Neuronal stem cell (in vitro differentiated cells): Measurements from ENCODE around the gene KCNC1.

Experiments
- DNase-seq: peaks from one replicate; pipeline ENCODE4 v3.0.0-alpha.2; 2013; ENCODE audit warnings: low spot score
- H2AFZ ChIP-seq: one replicate; pipeline ENCODE4 v1.6.1; 2013; ENCODE audit warnings: mild to moderate bottlenecking, low read length, inconsistent platforms
- H2AK5ac ChIP-seq: 2 replicates; pipeline ENCODE4 v1.6.1; 2013; ENCODE audit warnings: low read depth, mild to moderate bottlenecking, inconsistent platforms, low read length, moderate library complexity, mixed read lengths
- H2BK120ac ChIP-seq: 2 replicates; pipeline ENCODE4 v1.6.1; 2013; ENCODE audit warnings: low read depth, mild to moderate bottlenecking, inconsistent platforms, low read length, moderate library complexity, mixed read lengths
- H2BK12ac ChIP-seq: one replicate; pipeline ENCODE4 v1.6.1; 2013; ENCODE audit warnings: low read length, inconsistent platforms
- H2BK15ac ChIP-seq: 2 replicates; pipeline ENCODE4 v1.6.1; 2013; ENCODE audit warnings: mild to moderate bottlenecking, low read length, inconsistent platforms, mixed read lengths
- H2BK5ac ChIP-seq: one replicate; pipeline ENCODE4 v1.6.1; 2013; ENCODE audit warnings: inconsistent platforms, mild to moderate bottlenecking, low read length, moderate library complexity
- H3K14ac ChIP-seq: one replicate; pipeline ENCODE4 v1.6.1; 2013; ENCODE audit warnings: low read length, inconsistent platforms
- H3K18ac ChIP-seq: 2 replicates; pipeline ENCODE4 v1.6.1; 2013; ENCODE audit warnings: low read length, inconsistent platforms
- H3K23ac ChIP-seq: 2 replicates; pipeline ENCODE4 v1.6.1; 2013; ENCODE audit warnings: low read depth, mild to moderate bottlenecking, mixed read lengths, low read length, inconsistent platforms; ENCODE audit not compliant: poor library complexity
- H3K27ac ChIP-seq: replicated peaks from 3 replicates; pipeline ENCODE4 v1.5.1; 2013; ENCODE audit warnings: low read length, inconsistent platforms
- H3K27me3 ChIP-seq, 3 experiments: 2 replicates each; pipeline ENCODE4 v1.6.1; 2013; ENCODE audit warnings: low read length in 3 of 3, mild to moderate bottlenecking in 2 of 3, inconsistent platforms in 1 of 3, low read depth in 1 of 3, mixed read lengths in 1 of 3, moderate library complexity in 1 of 3; ENCODE audit not compliant: control insufficient read depth in 3 of 3, insufficient read depth in 3 of 3
- H3K36me3 ChIP-seq, 2 donors: replicated peaks in 1 of 2; 2 replicates each; pipeline ENCODE4 v1.6.1; 2013; ENCODE audit warnings: low read length in 2 of 2; ENCODE audit not compliant: control insufficient read depth in 2 of 2, insufficient read depth in 2 of 2
- H3K4ac ChIP-seq: 2 replicates; pipeline ENCODE4 v1.6.1; 2013; ENCODE audit warnings: inconsistent platforms, mild to moderate bottlenecking, low read length, moderate library complexity
- H3K4me1 ChIP-seq, 2 donors: 1 replicate in 1 of 2; 2 replicates in 1 of 2; pipeline ENCODE4 v1.6.1; 2013; ENCODE audit warnings: low read length in 2 of 2, low read depth in 1 of 2; ENCODE audit not compliant: control insufficient read depth in 2 of 2, insufficient read depth in 1 of 2
- H3K4me2 ChIP-seq: one replicate; pipeline ENCODE4 v1.6.1; 2013; ENCODE audit warnings: mild to moderate bottlenecking, low read length, inconsistent platforms; ENCODE audit not compliant: insufficient read depth, poor library complexity, severe bottlenecking
- H3K4me3 ChIP-seq, 2 donors: 2 replicates each; pipeline ENCODE4 v1.5.1; 2013; ENCODE audit warnings: low read length in 2 of 2, mild to moderate bottlenecking in 2 of 2, inconsistent platforms in 1 of 2, moderate library complexity in 1 of 2
- H3K79me1 ChIP-seq: one replicate; pipeline ENCODE4 v1.6.1; 2013; ENCODE audit warnings: low read depth, mild to moderate bottlenecking, inconsistent platforms, low read length, moderate library complexity
- H3K9ac ChIP-seq: one replicate; pipeline ENCODE4 v1.6.1; 2013; ENCODE audit warnings: mild to moderate bottlenecking, low read depth, low read length, inconsistent platforms; ENCODE audit not compliant: poor library complexity
- H3K9me3 ChIP-seq, 2 donors: replicated peaks in 1 of 2; 2 replicates each; pipeline versions ENCODE3 to v1.6.1; 2013; ENCODE audit warnings: low read length in 2 of 2, mild to moderate bottlenecking in 2 of 2, inconsistent platforms in 1 of 2, low read depth in 1 of 2, mixed read lengths in 1 of 2, moderate library complexity in 1 of 2; ENCODE audit not compliant: control insufficient read depth in 2 of 2, insufficient read depth in 1 of 2
- H4K8ac ChIP-seq: one replicate; pipeline ENCODE4 v1.6.1; 2013; ENCODE audit warnings: low read depth, mild to moderate bottlenecking, inconsistent platforms, low read length, moderate library complexity
- H4K91ac ChIP-seq: one replicate; pipeline ENCODE4 v1.6.1; 2013; ENCODE audit warnings: low read length, low read depth, mild to moderate bottlenecking, inconsistent platforms; ENCODE audit not compliant: poor library complexity
- WGBS, 2 donors: extraction: QIAGEN DNeasy Blood & Tissue Kit; methylation state at CpG; one replicate each; pipeline ENCODE4 v1.1.7; 2013; ENCODE audit warnings: missing lambda C conversion rate in 2 of 2, mixed read lengths in 1 of 2; ENCODE audit not compliant: insufficient read length in 2 of 2, insufficient replicate concordance in 1 of 2; ENCODE audit errors: extremely low coverage in 2 of 2; 5-methylcytosine and 5-hydroxymethylcytosine counted together

KCNC1 gene

DNA sequence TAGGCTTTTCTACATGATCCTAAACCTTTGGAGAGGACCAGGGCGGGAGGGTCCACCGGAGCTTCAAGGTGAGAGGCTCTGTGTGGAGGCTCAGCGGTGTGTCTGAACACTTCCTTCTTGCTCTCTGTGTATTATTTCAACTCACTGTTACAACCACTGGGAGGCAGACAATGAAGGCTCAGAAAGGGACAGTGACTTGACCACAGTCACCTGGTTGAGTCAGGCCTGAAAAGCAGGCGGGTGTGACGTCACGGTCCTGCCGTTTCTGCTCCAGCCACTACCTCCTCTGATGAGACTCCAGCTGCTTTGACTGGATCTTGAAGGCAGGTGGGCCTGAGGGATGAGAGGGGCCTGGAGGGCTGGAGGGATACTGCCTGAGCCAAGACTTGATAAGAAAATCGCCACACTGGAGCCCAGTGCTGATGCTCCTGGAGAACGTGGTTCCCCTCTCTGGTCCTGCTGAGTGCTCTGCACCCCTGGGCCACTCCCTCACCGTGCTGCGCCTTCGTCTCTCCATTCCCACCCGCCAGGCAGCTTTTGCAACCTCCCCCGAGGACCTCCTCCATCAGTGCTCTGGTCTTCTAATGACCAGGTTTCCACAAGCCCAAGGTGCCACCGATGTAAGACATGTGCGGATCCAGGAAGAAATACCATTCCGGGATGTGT lies 27.9 kb downstream of the KCNC1 start:
- no peaks in the 10 kb centered on the region for H3K36me3 ChIP-seq
- peak overlapping the region; percentile 46 for H2BK15ac ChIP-seq
- no peak overlapping the region for H3K14ac ChIP-seq
- no peak overlapping the region for H2BK5ac ChIP-seq
- no peak overlapping the region for H3K4me3 ChIP-seq
- no peaks in the 10 kb centered on the region for H3K79me1 ChIP-seq
- H2BK120ac ChIP-seq, result no peak overlapping the region
- H2AFZ ChIP-seq, result no peak overlapping the region
- H3K9me3 ChIP-seq, result no peaks in the 10 kb centered on the region
- H3K27ac ChIP-seq, result no peak overlapping the region
- H3K23ac ChIP-seq, result no peak overlapping the region
- no peaks in the 10 kb centered on the region for H3K27me3 ChIP-seq
- H3K18ac ChIP-seq, result peak overlapping the region; percentile 61
- H2AK5ac ChIP-seq, result peak overlapping the region; percentile 90
- H4K8ac ChIP-seq, result no peak overlapping the region
- H3K4ac ChIP-seq, result no peak overlapping the region
- H3K9ac ChIP-seq, result no peak overlapping the region
- H3K4me1 ChIP-seq, result peaks cover 23 to 24% of the 10 kb centered on the region in 2 donors
- H4K91ac ChIP-seq, result no peak overlapping the region
- no peak overlapping the region for H3K4me2 ChIP-seq
- DNase-seq, result no peak
- peak overlapping the region; percentile 76 for H2BK12ac ChIP-seq
- WGBS, 2 donors, result no CpG with 5 or more reads among the region's 17 CpGs

GRCh38 chr11:17763244-17763643 lies 28.7 kb downstream of the KCNC1 start:
- H2AK5ac ChIP-seq, result peak overlapping the region; percentile 90
- peak overlapping the region; percentile 9 for H3K9ac ChIP-seq
- H3K27ac ChIP-seq, result no peak overlapping the region
- peaks cover 24 to 27% of the 10 kb centered on the region in 2 donors for H3K4me1 ChIP-seq
- H2BK5ac ChIP-seq, result peak overlapping the region; percentile 29
- H3K23ac ChIP-seq, result peak overlapping the region; percentile 45
- no peak for DNase-seq
- peak overlapping the region; percentile 8 for H2BK120ac ChIP-seq
- peak overlapping the region; percentile 74 for H4K8ac ChIP-seq
- H2BK15ac ChIP-seq, result peak overlapping the region; percentile 46
- H3K9me3 ChIP-seq, result no peaks in the 10 kb centered on the region
- H2BK12ac ChIP-seq, result peak overlapping the region; percentile 67
- H3K4me2 ChIP-seq, result no peak overlapping the region
- peak overlapping the region; percentile 39 for H4K91ac ChIP-seq
- H3K18ac ChIP-seq, result peak overlapping the region; percentile 55
- WGBS, 2 donors, result no CpG with 5 or more reads among the region's 7 CpGs
- no peaks in the 10 kb centered on the region for H3K27me3 ChIP-seq
- no peaks in the 10 kb centered on the region for H3K36me3 ChIP-seq
- H3K4me3 ChIP-seq, result no peak overlapping the region
- no peak overlapping the region for H2AFZ ChIP-seq
- H3K14ac ChIP-seq, result peak overlapping the region; percentile 42
- H3K4ac ChIP-seq, result no peak overlapping the region
- H3K79me1 ChIP-seq, result no peaks in the 10 kb centered on the region

GRCh38 chr11:17763703-17764102 lies 29.1 kb downstream of the KCNC1 start:
- H3K23ac ChIP-seq, result no peak overlapping the region
- H3K18ac ChIP-seq, result peak overlapping the region; percentile 63
- DNase-seq, result no peak
- no peaks in the 10 kb centered on the region for H3K79me1 ChIP-seq
- peak overlapping the region; percentile 42 for H3K14ac ChIP-seq
- peak overlapping the region; percentile 92 for H3K27ac ChIP-seq
- no peak overlapping the region for H2BK5ac ChIP-seq
- no peak overlapping the region for H3K4me2 ChIP-seq
- H4K91ac ChIP-seq, result peak overlapping the region; percentile 39
- H3K27me3 ChIP-seq, result no peaks in the 10 kb centered on the region
- no CpG with 5 or more reads among the region's 3 CpGs for WGBS, 2 donors
- H2AFZ ChIP-seq, result no peak overlapping the region
- H3K9ac ChIP-seq, result no peak overlapping the region
- H3K4me1 ChIP-seq, result peaks cover 24 to 27% of the 10 kb centered on the region in 2 donors
- no peak overlapping the region for H4K8ac ChIP-seq
- H3K4me3 ChIP-seq, result peak overlapping the region in 1 of 2 donors; percentile 5
- H2BK12ac ChIP-seq, result peak overlapping the region; percentile 67
- peak overlapping the region; percentile 90 for H2AK5ac ChIP-seq
- no peaks in the 10 kb centered on the region for H3K36me3 ChIP-seq
- no peak overlapping the region for H2BK120ac ChIP-seq
- H3K4ac ChIP-seq, result no peak overlapping the region
- no peaks in the 10 kb centered on the region for H3K9me3 ChIP-seq
- H2BK15ac ChIP-seq, result no peak overlapping the region

DNA sequence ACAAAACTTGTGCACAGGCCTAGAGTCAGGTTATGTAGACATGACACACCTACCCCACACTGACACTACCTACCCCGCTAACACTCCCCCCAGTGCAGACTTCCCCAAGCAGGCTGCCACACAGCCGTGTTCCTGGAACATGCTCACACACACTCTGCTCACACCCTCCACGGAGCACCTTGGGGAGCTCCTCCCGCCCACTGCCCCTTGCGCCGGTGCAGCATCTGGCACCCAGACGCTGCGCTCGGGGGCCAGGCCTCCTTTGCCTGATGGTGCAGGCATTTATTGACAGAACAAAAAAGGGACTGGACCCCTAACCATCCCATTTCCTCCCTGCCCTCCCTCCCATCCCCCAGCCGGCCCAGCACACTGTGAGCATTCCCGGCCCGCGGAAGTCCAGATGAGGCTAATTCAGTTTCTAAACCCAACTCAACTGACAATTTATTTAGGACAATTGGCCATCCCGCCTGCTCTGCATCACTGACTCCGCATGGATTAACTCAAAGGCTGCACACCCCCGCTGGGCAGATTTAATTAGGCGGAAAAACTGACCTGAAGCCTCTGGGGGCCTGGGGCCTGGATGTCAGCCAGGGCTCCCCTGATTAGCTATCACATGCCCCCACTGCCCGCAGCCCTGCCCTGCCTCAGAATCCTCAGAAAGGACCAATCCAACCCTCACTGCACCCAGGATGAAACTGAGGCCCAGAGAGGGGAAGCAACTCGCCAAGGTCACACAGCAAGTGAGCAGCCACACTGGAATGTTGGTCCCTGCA lies 30.1 kb downstream of the KCNC1 start:
- no peaks in the 10 kb centered on the region for H3K27me3 ChIP-seq
- no peak overlapping the region for H3K4me3 ChIP-seq
- peak overlapping the region; percentile 39 for H4K91ac ChIP-seq
- H3K9ac ChIP-seq, result peak overlapping the region; percentile 79
- H2BK120ac ChIP-seq, result no peak overlapping the region
- no CpG with 5 or more reads among the region's 19 CpGs for WGBS, 2 donors
- H3K4me2 ChIP-seq, result peak overlapping the region; percentile 46
- peak overlapping the region; percentile 91 for H3K18ac ChIP-seq
- H2AFZ ChIP-seq, result no peak overlapping the region
- H3K27ac ChIP-seq, result peak overlapping the region; percentile 92
- peak overlapping the region; percentile 2 for H3K23ac ChIP-seq
- no peak overlapping the region for H4K8ac ChIP-seq
- H3K4me1 ChIP-seq, result peaks cover 24 to 27% of the 10 kb centered on the region in 2 donors
- no peak overlapping the region for H2BK15ac ChIP-seq
- no peaks in the 10 kb centered on the region for H3K79me1 ChIP-seq
- H2BK5ac ChIP-seq, result peak overlapping the region; percentile 27
- no peak overlapping the region for H3K4ac ChIP-seq
- no peak overlapping the region for H3K14ac ChIP-seq
- H3K36me3 ChIP-seq, result no peaks in the 10 kb centered on the region
- no peaks in the 10 kb centered on the region for H3K9me3 ChIP-seq
- peak; percentile 81 for DNase-seq
- peak overlapping the region; percentile 67 for H2BK12ac ChIP-seq
- peak overlapping the region; percentile 63 for H2AK5ac ChIP-seq
